GM19438 (cell line): ENCODE measurements around the gene EFCAB6.

Source experiments
- ATAC-seq: cut with Tn5 transposase; IDR thresholded peaks from one replicate; pipeline ENCODE4 v1.9.1; 2021; ENCODE audit warnings: low read depth; ENCODE audit not compliant: unreplicated experiment

Gene EFCAB6

GRCh38 chr22:43491737-43492136 lies 320.4 kb downstream of the EFCAB6 start:
- ATAC-seq: no peak

- no peak for ATAC-seq
Measured at GRCh38 chr22:43491177-43491576, 320.9 kb downstream of the EFCAB6 start.

- no peak for ATAC-seq
Measured at GRCh38 chr22:43490311-43490710, 321.8 kb downstream of the EFCAB6 start.

GRCh38 chr22:43488937-43489336 lies 323.2 kb downstream of the EFCAB6 start:
- ATAC-seq: no peak

GRCh38 chr22:43488031-43488866 lies 323.9 kb downstream of the EFCAB6 start:
- no peak for ATAC-seq

GRCh38 chr22:43487311-43488030 lies 324.6 kb downstream of the EFCAB6 start:
- no peak for ATAC-seq

GRCh38 chr22:43485502-43486089 lies 326.5 kb downstream of the EFCAB6 start:
- no peak for ATAC-seq

GRCh38 chr22:43484227-43484626 lies 327.9 kb downstream of the EFCAB6 start:
- ATAC-seq: no peak

GRCh38 chr22:43483669-43484068 lies 328.4 kb downstream of the EFCAB6 start:
- no peak for ATAC-seq

- ATAC-seq: no peak
Measured at GRCh38 chr22:43483266-43483665, 328.8 kb downstream of the EFCAB6 start.

GRCh38 chr22:43482318-43482625 lies 329.8 kb downstream of the EFCAB6 start:
- ATAC-seq: no peak

- no peak for ATAC-seq
Measured at GRCh38 chr22:43481568-43482317, 330.4 kb downstream of the EFCAB6 start.

GRCh38 chr22:43479962-43480361 lies 332.1 kb downstream of the EFCAB6 start:
- no peak for ATAC-seq

- no peak for ATAC-seq
Measured at GRCh38 chr22:43479301-43479950, 332.7 kb downstream of the EFCAB6 start.
